Stimulated activated CD4-positive, alpha-beta T cell treated with anti-CD3 and anti-CD28 coated beads, Interleukin-15, amount 100 ng/mL, for 24 hours (primary cell): ENCODE results near the gene KCNJ12.
"Not testable (repeated sequence)": the region's sequence is repeated elsewhere in the genome, so short reads cannot be mapped to it uniquely, and the experiment has no call there.

Source experiments
- DNase-seq: peaks from one replicate; pipeline ENCODE4 v3.0.0-alpha.2; 2020

The KCNJ12 gene

DNA sequence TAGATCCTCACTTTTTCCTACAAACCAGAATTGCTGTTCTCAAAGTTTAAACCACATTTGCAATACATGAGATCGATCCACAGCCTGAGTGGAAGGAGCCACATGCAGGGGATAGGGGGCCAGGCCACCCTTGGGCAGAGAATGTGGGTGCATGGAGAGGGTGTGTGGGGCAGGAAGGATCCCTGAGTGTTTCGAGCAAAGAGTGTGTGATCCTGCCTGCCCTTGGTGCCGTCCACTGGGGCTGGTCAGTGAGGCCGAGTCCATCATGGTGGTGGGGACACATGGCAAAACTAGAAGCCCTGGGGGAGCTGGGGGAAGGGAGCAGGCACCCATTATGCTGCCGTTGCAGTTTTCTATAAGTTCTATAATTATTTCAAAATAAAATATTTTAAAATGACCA is 77.8 kb downstream of the KCNJ12 start:
- not testable (repeated sequence) for DNase-seq

DNA sequence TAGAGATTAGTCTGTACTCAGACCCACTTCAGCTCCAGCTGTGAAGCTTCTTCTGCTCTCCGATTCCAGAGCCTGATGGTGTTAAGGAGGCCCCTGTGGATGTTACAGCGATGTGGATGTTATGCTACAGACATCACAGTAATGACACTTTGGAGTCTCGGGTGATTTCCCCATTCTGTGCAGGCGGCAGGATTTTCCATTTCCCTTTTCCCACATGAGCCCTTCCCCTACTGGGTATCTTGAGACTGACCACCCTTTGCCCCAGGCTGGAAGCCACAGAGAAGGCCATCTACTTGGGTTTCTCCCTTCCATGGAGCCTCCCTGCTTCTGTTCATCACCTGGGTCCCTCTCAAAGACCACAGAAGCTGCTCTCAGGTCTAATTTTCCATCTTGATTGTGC is 78.3 kb downstream of the KCNJ12 start:
- DNase-seq = no peak

DNA sequence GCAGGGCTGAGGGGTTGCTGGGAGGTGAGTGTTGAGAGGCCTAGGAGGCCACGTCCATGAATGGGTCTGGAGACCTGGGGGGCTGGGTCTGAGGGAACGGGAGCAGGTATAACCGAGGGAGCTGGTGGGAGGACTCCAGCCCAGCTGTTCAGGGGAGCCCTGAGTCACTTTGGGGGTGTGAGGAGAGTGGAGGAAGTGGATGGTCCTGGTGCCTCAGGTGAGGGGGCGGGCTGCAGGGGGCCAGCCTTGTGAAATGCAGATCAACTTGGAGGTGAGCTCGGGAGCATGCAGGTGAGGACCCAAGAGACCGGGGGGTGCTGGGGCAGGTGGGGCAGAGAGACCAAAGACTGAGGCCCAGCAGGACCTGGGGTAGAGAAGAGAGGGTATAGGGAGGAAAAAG is 79.6 kb downstream of the KCNJ12 start:
- no peak for DNase-seq

DNA sequence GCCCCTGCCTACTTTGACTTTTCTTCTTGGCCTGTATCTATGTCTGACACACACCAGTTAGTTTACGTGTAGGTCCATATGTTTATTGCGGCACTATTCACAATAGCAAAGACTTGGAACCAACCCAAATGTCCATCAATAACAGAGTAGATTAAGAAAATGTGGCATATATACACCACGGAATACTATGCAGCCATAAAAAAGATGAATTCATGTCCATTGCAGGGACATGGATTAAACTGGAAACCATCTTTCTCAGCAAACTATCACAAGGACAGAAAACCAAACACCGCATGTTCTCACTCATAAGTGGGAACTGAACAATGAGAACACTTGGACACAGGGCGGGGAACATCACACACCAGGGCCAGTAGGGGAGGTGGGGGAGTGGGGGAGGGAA is 80.3 kb downstream of the KCNJ12 start:
- not testable (repeated sequence) for DNase-seq

DNA sequence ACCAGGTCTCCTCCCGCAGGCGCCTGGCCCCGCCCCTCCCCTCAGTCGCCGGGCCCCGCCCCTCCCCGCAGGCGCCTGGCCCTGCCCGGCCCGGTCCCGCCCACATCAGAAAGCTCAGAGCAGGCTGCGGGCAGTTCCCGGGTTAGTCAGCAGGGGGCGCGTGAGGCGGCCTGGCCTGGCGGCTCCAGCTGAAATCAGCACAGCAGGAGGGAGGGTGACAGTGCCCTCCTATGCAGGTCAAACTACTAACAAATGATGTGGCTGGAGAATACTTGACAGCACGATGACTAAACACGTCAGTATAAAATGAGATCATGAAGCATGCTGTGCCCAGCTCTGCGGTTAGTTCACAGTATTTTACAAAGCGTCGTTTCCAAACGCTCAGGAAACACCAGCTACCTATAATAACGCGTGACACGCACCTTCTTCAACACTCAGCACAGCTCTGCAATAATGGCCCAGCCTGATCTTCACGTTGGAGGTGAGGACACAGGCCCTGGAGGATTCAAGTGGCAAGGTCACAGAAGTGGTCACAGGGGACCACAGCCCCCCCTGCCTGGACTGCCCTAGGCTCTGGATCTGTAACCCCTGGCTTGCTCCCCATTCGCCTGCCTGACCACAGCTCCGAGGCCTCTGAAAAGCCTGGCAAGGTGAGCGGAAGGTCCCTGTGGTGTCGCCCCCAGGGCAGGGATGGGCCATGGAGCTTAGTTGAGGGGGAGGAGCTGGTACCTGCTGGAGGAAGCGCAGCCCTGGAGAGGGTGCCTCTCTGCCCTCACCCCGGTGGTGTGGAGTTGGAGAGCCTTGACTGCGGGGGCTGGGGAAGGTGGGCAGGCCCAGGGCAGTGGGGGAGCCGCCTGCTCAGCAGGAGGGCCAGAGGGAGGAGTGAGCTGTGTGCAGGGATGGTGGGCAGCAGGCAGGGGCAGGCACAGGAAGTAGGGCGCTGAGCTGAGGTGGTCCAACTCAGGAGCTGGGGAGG is 81.2 kb downstream of the KCNJ12 start:
- DNase-seq = peak; percentile 95

DNA sequence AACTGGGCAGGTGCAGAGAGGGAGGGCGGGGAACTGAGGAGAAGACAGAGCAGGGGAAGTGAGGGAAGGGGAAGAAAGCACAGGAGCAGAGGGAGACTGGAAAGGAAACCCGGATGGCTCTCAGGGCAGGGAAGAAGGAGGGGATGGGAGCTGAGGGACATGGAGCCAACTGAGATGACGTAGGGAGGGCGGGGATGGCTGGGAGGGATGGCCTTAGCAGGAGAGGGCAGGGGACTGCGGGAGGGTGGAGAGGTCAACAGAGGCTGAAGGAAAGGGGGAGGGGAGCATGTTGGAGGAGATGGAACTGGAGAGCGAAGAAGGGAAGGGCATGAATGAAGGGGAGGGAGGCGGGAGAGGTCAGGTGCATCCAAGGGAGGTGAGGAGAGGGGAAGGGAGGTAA is 81.9 kb downstream of the KCNJ12 start:
- DNase-seq = no peak

DNA sequence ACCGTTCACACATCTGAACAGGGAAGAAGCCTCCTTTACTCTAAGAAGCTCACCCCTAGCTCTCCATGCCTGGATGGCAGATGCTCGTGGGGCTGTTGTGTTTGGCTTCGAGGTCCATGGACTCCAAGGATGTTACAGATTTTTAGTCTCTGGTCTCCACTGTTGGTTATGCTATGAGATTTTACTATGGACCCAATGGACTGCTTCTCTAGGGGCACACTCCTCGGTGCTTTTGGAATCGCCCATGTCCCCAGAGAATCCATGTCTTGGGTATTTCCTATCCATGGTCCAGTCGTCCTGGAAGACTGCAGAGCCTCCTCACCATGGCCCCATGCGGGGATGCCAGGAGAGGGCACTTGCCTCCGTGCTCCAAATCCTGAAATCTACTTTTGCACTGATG is 83.4 kb downstream of the KCNJ12 start:
- DNase-seq = no peak

DNA sequence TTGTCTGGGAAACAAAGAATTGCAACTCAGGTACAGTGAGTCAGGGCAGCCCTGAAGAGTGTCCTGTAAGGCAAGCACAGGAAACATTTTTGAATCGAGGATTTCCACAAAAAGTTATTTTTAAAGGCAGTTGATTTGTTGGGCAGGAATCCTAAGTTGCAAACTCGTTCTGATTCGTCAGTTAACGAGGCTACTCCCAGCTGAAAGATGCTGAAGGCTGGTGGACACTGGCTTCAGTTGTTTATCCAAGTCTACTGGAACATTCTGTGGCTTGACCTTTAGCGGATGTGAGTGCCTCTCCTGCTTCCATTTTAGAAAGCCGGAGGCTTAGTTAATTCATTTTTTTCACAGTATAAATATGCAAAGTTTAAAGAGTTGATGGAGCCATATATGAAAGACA is 84.2 kb downstream of the KCNJ12 start:
- no peak for DNase-seq

DNA sequence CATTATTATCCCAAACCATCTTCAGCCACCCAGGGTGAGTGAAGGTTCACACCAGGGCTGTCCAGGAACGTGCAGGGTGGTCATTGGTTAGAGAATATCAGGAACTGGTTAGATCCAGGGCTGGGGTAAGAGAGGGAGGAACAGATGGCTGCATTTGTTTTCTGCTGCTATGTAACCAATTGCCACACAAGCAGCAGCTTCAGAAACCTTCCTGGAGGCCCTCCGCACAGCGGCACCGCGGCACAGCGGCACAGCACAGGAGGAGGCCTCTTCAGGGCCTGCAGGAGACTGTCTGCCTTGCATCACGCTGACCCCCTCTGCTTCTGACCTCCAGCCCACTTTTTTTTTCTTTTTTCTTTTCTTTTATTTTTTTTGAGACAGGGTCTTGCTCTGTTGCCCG is 86.1 kb downstream of the KCNJ12 start:
- DNase-seq = no peak

DNA sequence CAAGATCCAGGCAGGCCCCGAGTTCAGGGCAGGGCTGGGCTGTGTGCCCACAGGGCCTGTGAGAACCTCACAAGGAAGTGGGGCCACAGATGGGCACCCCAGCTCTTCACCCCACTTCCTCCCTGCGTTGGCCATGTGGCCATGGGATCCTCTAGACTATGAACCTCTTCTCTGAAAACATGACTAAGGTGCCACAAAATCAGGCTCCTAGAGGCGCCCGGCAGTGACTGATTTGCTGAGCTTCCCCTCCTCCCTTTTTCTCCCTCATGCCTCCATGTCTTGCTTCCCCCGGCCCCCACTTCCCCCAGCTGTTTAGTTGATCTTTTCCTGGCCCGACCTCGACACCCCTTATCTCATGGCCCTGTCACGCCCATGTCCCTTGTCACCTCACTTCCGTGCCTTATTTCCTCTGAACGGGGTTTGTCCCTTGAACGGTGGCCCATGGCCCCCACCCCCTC is 87.1 kb downstream of the KCNJ12 start:
- DNase-seq = no peak

DNA sequence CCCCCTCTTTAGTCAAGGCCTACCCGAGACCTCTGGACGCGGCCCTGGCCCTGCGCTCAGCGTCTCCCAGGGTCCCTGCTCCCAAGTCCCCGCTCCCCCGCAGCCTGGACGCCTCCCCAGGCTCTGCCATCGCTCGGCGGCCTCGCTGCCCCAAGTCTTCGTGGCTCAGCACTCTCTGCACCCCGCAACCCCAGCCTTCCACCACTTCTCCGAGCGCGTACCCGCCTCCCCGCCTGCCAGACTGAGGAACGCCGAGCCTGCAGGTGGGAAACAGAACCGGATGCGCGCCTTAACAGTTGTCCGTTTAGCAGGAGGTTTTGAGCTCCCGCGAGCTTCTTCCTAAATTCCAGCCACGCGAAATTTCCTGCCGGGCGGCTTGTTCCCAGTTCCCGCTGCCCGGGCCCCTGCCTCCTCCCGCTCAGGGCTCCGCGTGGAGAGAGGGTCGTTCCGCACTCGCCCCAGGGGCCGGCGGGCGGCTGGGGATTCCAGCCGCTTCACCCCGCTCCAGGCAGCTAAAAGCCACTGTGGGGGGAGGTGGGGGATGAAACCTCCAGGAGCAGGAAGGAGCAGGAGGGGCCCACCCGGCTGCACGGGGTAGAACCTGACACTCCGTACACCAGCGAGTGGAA is 87.7 kb downstream of the KCNJ12 start:
- DNase-seq = no peak

DNA sequence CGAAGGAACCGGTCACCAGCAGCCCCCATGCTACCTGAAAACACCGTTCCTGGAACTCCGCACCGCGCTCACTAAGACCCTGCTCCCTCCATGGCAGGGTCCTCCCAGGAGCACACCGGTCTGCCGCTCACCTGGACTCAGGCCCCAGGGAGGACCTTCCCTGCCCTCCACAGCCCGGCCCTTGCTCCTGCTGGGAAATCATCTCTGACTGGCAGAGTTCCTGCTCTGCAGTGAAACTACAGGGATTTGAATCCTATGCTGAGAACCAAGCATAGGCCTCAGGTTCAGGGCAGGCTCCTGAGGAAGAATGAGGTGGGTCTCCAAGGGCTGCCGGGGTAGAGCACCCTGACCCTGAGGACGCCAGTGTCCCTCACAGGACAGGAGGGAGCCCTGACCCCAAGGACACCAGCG is 88.5 kb downstream of the KCNJ12 start:
- no peak for DNase-seq

DNA sequence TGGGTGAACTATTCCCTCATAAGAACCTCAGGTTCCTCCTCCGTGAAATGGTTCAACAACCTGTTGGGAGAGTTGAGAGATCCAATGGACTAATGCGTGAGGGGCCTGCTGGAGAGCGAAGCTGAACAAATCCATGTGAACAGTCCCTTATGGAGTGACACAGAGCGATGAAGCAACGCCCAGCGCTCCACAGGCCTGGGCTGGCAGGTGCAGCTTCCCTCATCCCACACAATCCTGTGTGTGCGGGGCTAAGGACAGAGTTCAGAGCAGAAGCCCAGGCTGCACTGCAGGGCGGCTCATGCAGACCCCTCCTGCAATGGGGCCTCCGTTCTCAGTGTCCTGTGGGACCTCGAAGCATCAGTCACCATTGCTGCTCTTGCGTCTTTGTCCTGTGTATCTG is 90.4 kb downstream of the KCNJ12 start:
- no peak for DNase-seq

DNA sequence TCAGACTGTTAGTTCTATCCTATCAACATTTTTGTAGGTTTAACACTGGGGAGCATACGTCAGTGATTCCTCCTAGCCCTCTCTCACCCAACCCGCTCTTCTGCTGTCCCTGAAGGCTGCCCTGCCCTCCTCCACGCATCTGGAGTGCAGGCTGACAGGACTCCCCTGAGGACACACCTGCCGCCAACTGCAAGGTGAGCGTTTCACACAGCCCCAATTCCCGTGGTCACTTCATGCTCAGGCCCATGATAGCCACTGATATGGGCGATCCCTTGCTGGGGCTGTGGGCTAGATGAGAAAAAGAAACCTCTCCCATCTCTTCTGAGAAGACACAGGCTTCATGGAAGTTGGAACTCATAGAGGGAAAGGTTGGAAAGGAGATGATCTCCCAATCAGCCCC is 91.0 kb downstream of the KCNJ12 start:
- DNase-seq = no peak

DNA sequence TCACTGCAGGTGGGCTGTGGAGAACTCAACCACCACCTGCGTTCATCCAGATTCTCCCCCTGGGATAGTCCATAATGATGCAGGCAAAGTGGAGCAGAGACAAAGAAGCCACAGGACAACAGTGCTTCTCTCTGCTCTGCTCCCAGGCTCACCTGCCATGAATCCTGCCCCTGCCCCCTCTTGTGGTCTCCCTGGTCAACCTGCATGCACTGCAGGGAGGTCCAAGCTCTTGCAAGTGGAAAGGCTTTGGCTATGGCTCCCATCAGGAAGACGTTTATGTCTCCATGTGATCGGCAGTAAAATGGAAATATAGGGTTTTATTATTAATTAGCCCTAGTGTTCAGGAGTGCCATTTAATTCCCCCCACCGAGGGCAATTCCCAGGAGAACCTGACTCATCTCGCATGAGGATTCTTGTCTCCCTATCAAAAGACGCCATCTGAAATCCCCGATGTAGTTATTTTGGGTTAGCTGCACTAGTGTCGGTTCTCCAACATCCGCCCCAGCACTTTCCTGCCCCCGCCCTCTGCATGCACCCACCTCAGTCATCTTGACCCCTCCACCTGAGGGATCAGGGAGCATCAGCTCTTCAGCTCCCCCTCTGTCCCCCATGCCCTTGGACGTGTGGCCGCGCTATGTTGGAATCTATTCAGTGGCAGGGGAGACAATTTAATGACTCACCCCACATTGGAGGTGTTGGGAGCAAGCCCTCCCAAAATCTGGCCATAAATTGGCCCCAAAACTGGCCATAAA is 91.8 kb downstream of the KCNJ12 start:
- DNase-seq = no peak
